Measurements from ENCODE around the gene RECQL5.

DNA sequence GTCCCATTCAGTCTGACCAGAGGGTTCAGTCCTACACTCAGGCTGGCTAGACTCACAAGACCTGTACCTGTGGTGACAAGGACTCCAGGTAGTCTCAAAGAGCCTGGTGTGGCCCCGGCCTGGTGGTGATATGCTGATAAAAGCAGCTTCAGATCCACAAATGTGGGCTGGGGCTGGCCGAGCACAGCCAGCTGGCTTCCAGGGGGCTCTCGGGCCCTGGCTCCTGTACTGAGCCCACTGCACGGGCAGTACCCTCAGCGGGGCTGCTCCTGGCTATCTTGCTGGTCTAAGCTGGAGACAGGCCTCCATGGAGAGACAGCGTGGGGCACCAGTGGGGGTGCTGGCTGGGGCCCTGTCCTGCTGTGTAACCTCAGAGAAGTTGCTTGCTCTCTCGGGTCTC, 29.4 kb downstream of the RECQL5 start:
- no peak for TF ChIP-seq EZH2 (IDR thresholded peaks at IDR 0.05; ENCODE audit: low read length, missing control alignments)
- TF ChIP-seq, protein P1, sequence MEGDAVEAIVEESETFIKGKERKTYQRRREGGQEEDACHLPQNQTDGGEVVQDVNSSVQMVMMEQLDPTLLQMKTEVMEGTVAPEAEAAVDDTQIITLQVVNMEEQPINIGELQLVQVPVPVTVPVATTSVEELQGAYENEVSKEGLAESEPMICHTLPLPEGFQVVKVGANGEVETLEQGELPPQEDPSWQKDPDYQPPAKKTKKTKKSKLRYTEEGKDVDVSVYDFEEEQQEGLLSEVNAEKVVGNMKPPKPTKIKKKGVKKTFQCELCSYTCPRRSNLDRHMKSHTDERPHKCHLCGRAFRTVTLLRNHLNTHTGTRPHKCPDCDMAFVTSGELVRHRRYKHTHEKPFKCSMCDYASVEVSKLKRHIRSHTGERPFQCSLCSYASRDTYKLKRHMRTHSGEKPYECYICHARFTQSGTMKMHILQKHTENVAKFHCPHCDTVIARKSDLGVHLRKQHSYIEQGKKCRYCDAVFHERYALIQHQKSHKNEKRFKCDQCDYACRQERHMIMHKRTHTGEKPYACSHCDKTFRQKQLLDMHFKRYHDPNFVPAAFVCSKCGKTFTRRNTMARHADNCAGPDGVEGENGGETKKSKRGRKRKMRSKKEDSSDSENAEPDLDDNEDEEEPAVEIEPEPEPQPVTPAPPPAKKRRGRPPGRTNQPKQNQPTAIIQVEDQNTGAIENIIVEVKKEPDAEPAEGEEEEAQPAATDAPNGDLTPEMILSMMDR (conservative IDR thresholded peaks at IDR 0.05 in 1 of 2, IDR thresholded peaks at IDR 0.05 in 1 of 2; ENCODE audit: low read depth in 1 of 2, low read length in 2 of 2), result no peak

All from fibroblast of lung (primary cell).